Measurements from ENCODE around the gene EYA3. TPM values are rescaled to one million over a fixed set of nuclear protein-coding genes. Genes with fewer than 3 reads are reported as not detected.

The EYA3 gene
- total RNA-seq, 1 experiment from 2014 or later = 32.7 TPM

DNA sequence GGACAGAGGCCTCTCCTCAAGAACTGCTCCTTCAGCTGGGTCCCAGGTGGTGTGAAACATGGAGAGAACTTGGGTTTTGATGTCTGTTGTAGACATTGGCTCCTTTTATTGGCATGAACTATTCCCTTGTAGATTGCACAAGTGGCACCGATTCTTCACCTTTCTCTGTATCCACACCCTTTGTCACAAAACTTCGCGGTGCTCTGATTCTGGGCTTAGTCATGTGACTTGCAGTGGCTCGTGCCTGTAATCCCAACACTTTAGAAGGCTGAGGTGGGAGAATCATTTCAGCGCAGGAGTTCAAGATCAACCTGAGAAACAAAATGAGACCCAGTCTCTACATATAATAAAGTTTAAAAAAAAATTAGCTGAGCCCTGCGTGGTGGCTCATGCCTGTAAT is 42.5 kb upstream of the EYA3 start:
- no peaks in the 10 kb centered on the region for H3K9me3 ChIP-seq (ENCODE audit: control insufficient read depth, low read depth, low read length)
- DNase-seq = no peak
- TF ChIP-seq, protein P1, sequence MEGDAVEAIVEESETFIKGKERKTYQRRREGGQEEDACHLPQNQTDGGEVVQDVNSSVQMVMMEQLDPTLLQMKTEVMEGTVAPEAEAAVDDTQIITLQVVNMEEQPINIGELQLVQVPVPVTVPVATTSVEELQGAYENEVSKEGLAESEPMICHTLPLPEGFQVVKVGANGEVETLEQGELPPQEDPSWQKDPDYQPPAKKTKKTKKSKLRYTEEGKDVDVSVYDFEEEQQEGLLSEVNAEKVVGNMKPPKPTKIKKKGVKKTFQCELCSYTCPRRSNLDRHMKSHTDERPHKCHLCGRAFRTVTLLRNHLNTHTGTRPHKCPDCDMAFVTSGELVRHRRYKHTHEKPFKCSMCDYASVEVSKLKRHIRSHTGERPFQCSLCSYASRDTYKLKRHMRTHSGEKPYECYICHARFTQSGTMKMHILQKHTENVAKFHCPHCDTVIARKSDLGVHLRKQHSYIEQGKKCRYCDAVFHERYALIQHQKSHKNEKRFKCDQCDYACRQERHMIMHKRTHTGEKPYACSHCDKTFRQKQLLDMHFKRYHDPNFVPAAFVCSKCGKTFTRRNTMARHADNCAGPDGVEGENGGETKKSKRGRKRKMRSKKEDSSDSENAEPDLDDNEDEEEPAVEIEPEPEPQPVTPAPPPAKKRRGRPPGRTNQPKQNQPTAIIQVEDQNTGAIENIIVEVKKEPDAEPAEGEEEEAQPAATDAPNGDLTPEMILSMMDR (conservative IDR thresholded peaks at IDR 0.05) = no peak
- peaks cover 4% of the 10 kb centered on the region in 2 experiments for H3K4me1 Mint-ChIP-seq
- peaks cover 13% of the 10 kb centered on the region for H3K27me3 Mint-ChIP-seq (ENCODE audit: low read depth)
- no peaks in the 10 kb centered on the region; a peak in 2 of 7 replicates for H3K36me3 Mint-ChIP-seq (ENCODE audit: insufficient read depth in 1 of 3, low read depth in 3 of 3)
- no peak overlapping the region for H2BK20ac ChIP-seq (ENCODE audit: low read depth, low read length, poor library complexity, severe bottlenecking)
- H3K56ac ChIP-seq (ENCODE audit: insufficient read length, low read depth, low read length) = no peak overlapping the region
- H3K9me3 Mint-ChIP-seq = peaks cover 0 to 5% of the 10 kb centered on the region in 2 experiments; a peak in 3 of 5 replicates
- no peaks in the 10 kb centered on the region for H3K79me1 ChIP-seq (ENCODE audit: insufficient read depth, low read depth, low read length, poor library complexity, severe bottlenecking)
- H3K23ac ChIP-seq (ENCODE audit: insufficient read length, low read depth, low read length) = no peak overlapping the region
- H2BK5ac ChIP-seq (ENCODE audit: insufficient read length, low read length) = no peak overlapping the region
- H3K14ac ChIP-seq (ENCODE audit: insufficient read depth, low read length) = no peak overlapping the region
- H3K4ac ChIP-seq (ENCODE audit: low read depth, low read length) = no peak overlapping the region
- H3K18ac ChIP-seq (ENCODE audit: insufficient read length, low read depth, low read length) = no peak overlapping the region
- no peak overlapping the region for H3K4me3 Mint-ChIP-seq
- no peak overlapping the region for H4K91ac ChIP-seq (ENCODE audit: insufficient read length, low read depth, low read length)
- WGBS (ENCODE audit: extremely low coverage, insufficient read length, low lambda C conversion rate) = no CpG with 5 or more reads among the region's 6 CpGs
- H3K9ac ChIP-seq (ENCODE audit: extremely low read depth, insufficient read length, low read length) = no peak overlapping the region
- H4K8ac ChIP-seq (replicated peaks; ENCODE audit: insufficient read length, low read depth, low read length) = no peak overlapping the region
- H2BK12ac ChIP-seq (ENCODE audit: insufficient read length, low read depth, low read length) = no peak overlapping the region
- no peak overlapping the region for H3K27ac Mint-ChIP-seq
- no peak overlapping the region for H2AFZ ChIP-seq (ENCODE audit: low read length)
- no peak overlapping the region for H3K4me2 ChIP-seq (ENCODE audit: insufficient read depth, insufficient read length, low read length)
- H4K20me1 ChIP-seq (ENCODE audit: control insufficient read depth, insufficient read depth, insufficient read length) = no peaks in the 10 kb centered on the region
- H2BK15ac ChIP-seq (ENCODE audit: low read depth, low read length) = no peak overlapping the region
- no peak overlapping the region for H4K5ac ChIP-seq (ENCODE audit: insufficient read length, low read depth, low read length)
- H3K27me3 ChIP-seq (ENCODE audit: insufficient read depth, low read length) = no peaks in the 10 kb centered on the region
- H3T11ph ChIP-seq (ENCODE audit: low read length) = no peak overlapping the region
- no peaks in the 10 kb centered on the region for H3K79me2 ChIP-seq (ENCODE audit: insufficient read depth, low read length)
- H2AK5ac ChIP-seq (ENCODE audit: insufficient read length, low read length) = no peak overlapping the region
- H2BK120ac ChIP-seq (ENCODE audit: low read depth, low read length, poor library complexity, severe bottlenecking) = no peak overlapping the region
- no peak overlapping the region for H3K27ac ChIP-seq (ENCODE audit: insufficient read length, low read depth, low read length)
- no peaks in the 10 kb centered on the region for H3K23me2 ChIP-seq (ENCODE audit: insufficient read length, low read depth, low read length, poor library complexity, severe bottlenecking)
- H3K4me1 ChIP-seq (ENCODE audit: insufficient read depth, low read length) = no peaks in the 10 kb centered on the region

Measured in H9 (cell line).